GM21381 (cell line): ENCODE data around the gene HLX.

ENCODE experiments used
- ATAC-seq: cut with Tn5 transposase; IDR thresholded peaks from one replicate; pipeline ENCODE4 v1.9.1; 2021; ENCODE audit warnings: mild to moderate bottlenecking, moderate library complexity; ENCODE audit not compliant: unreplicated experiment

HLX gene

DNA sequence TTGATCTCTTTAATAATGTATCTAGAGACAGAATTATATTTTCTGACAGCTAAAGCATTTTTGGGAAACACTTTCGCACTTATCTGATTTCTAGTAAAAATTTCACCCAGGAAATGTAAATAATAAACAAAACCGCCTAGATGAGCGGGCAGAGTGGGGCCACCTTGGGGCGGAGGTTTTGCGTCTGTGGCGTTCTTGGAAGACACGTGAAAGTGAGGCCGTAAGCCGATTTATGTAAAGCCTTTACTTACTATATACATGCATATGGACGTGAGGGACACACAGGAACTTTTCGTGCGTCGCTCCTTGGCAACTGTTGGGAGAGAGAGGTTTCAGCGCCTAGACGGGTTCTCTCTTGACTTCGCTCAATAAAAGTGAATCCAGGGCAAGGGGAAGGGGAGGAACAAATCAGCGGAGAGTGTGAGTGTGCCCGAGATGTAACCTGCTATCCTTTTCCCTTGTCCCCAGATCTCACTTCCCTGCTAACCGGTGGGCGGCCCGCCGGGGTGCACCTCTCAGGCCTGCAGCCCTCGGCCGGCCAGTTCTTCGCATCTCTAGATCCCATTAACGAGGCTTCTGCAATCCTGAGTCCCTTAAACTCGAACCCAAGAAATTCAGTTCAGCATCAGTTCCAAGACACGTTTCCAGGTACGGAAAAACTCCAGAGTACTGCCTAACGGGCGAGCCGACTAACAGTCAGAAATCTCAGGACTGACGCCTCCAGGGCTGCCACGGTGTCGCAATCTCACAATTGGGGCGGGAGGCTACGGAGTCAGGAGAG lies 1.7 kb downstream of the HLX start:
- no peak for ATAC-seq

DNA sequence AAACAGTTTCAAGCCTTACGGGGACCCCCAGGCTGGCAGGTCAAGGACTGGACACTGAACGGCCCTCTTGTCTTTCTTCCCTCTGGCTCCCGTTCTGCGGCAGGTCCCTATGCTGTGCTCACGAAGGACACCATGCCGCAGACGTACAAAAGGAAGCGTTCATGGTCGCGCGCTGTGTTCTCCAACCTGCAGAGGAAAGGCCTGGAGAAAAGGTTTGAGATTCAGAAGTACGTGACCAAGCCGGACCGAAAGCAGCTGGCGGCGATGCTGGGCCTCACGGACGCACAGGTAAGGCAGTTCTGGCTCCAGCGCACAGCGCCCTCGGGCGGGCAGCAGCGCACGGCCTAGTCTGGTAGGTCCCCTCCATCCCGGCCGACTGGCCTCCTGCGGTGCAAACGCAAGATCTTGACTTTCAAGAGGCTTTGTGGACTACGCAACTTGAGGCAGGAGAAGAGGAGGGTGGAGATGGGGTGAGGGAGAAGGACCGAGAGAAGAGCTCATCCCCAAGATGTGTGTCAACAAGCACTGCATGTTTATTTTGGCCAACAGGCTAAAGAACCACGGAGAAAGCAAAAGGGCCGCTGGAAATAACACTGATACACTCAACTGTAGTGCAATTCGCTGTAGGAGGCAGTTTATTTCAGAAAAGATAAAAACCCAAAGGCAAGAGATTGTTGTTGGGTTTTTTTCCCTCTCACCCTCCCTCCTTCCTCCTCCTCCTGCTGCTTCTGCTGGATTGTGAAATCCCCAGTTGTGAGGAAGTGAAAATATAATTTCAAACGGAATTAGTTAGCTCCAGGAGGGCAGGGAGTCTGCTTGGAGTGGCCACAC lies 3.0 kb downstream of the HLX start:
- no peak for ATAC-seq

DNA sequence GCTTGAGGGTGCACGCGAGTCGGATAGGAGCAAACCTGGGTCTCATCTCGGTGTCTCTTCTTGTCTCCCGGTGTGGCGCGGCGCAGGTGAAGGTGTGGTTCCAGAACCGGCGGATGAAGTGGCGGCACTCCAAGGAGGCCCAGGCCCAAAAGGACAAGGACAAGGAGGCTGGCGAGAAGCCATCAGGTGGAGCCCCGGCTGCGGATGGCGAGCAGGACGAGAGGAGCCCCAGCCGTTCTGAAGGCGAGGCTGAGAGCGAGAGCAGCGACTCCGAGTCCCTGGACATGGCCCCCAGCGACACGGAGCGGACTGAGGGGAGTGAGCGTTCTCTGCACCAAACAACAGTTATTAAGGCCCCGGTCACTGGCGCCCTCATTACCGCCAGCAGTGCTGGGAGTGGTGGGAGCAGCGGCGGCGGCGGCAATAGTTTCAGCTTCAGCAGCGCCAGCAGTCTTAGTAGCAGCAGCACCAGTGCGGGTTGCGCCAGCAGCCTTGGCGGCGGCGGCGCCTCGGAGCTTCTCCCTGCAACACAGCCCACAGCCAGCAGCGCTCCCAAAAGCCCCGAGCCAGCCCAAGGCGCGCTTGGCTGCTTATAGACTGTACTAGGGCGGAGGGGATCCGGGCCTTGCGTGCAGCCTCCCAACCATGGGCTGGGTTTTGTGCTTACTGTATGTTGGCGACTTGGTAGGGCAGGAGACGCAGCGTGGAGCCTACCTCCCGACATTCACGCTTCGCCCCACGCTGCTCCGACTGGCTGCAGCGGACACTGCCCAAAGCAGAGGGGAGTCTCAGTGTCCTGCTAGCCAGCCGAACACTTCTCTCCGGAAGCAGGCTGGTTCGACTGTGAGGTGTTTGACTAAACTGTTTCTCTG lies 5.1 kb downstream of the HLX start:
- ATAC-seq = no peak

DNA sequence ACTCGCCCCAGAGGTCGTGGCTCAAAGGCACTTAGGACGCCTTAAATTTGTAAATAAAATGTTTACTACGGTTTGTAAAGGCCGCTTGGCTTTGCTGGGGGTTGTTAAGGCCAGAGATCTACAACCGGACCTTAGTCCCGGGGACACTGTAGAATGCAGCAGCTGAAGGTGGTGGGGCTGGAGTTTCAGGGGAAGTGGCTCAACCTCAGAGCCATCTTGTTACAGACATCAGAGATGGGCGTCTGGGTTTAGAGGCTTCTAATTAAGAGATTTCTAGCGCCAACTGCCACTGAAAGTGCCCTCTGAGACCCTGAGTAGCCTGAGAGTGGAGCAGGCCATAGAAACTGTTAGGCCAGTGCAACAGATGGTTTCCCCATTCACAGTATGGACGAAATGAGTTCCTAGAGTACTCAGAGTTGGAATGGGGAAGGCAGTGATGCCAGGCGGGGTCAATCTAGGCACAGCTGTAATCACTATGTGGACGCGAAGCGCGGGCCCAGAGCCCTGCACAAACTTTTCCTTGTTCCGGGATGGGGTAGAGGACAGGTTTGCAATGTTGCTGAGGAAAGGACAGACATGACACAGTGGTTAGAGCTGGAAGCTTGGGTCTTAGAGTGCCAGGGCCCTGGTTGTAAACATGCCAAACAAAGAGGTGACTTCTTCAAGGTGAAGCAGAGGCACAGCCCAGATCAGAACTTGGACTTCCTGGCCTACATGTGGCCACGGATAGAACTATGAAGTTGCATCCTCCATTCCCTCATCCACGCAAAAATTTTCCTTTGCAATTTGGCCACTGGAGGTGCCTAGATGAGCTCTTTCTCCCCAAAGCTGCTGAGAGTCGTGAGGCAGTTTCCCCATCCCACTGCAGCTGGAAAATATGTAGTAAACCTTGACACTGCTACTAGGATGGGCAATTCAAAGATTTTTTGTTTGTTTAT lies 6.0 kb downstream of the HLX start:
- no peak for ATAC-seq

DNA sequence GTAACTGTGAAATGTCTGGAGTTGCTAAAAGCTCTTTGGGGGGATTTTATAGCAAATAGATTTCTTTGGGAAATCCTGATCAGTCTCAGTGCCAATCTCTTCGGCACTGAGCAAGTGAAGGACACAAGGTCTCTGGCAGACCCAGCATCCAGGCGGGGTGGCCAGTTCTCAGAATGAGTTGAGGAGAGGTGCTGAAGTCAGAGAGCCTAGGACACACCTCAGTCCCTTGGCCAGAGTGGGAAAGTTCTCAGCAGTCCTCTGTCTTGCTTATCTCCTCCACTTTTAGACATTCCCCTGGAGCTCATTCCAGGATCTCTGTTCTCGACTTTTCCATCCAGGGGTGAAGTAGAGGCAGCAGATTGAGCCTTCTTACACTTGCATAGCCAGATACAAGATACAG lies 6.7 kb downstream of the HLX start:
- no peak for ATAC-seq

DNA sequence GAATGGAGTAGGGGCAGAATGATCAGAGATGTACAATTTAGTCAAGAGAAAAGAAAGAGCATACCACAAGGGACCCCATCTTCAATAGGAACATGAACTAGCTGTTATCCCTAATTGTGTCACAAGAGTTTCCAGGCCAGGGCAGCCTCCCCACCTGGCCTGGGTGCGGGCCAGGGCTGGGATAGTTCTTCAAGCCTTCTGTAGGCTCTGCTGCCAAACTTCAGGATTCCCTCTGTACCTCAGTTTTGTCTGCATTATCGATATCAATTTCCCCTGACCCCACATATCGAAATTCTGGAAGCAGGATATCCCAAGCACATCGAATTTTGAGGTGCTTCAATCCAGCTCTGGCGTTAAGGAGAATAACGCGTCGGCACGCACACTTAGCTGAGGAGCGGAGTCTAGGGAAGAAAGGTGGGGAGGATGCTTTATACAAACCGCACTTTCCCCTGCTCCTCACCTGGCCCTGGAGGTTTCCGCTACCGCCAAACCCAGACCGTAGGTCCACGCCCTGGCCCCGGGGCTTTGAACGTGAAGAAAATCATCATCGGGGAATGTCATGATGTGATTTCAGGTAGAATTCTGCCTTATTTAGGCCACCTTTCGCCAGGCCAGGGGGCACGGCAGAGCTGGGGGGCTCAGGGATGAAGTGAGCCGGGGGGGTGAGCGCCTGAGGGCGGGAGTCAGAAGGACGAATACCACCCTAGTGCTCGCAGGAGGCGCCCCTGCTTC lies 7.4 kb downstream of the HLX start:
- no peak for ATAC-seq

DNA sequence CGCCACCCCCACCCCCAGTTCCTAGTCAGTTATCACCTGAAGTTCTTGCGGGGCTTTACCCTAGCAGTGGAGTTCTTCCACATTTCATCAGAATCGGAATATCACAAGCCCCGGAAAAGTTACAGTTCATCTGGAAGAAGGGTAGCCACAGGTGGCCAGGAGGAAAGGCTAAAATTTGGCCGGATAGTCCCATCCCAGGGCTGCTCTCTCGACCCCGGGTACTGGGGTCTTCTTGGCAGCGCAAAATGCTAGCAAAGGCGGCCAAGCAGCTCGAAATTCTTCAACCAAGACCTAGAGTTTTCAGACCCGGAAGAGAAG lies 7.9 kb downstream of the HLX start:
- ATAC-seq = no peak

DNA sequence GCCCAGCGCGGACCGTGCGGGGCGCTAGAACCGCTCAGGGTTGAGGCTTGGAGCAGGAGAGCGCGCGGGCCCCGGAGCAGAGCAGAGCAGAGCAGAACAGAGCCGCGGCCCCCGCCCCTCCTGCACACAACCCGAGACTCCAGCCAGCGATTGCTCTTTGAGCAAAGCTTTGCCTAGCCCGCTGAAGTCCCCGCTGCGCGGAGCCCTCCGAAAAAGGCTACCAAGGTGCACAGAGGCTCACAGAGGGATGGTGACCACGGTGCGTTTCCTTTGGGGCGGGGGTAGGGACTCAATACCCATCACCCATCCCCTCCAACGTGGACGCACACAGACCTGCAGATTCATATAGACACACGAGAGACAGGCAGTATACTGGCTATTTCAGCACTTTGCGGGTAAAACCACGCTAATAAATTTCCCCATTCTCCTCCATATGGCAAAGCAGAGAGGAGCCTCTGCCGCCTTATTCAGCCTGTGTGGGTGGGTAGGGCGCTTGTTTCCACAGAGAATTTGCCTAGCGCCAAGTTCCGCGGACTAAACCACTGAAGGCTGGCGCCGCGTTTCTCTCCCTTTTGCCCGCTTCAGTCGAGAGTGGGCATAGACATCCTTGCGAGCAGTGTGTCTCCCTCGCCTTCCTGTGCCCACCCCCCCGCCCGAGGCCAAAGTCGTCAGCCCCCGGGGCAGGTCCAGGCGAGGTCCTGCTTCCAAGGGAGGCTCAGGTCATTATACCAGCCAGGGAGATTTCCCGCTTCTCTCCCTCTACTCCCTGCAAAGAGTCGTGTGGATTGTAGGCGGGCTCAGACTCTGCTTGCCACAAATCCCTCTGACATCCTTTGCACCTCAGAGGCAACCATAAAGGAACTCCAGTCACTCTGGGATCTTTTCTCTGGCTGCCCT lies 8.5 kb downstream of the HLX start:
- no peak for ATAC-seq

DNA sequence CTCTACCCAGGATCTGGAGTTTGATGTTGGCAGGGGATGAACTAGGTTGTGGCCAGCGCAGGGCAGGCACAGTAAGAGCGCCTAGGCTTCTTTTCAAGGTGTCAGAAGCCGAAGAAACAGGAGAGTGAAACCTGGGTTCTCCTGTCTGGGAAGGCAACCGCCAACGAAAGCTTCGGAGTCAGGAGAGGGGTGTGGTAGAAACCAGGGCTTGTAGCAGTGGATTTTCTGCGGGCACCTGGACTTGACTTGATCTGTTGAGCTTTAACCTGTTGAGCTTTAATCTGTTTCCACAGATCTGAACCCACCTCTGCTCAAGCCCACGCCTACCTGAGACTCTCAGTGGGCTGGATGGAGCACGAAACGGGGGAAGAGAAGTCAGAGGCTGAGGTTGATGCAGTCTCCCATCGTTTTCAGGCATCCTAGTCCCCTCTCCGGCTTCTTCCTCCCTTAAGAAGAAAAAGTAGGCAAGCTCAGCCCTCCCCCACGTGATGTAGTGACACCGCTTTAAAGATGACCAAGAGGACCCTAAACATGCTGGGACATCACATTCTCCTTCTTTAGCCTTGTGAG lies 9.3 kb downstream of the HLX start:
- no peak for ATAC-seq

DNA sequence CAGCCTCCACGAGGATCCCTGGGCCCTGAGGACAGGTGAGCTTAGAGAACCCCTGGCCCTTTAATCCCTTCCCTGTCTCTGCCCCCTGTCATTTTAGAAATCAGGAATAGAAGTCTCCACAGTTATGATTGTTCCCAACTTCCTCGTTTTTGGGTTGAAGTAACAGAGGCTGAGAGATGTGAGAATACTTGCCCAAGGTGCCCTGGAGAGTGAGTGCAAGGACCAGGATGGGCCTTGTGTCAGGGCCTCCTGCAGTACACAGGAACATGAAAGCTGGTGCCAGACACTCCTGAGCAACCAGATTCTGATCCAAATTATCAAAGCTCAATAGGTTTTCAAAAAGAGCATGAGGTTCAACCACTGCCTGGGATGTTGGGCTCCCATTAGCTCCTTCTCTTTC lies 10.1 kb downstream of the HLX start:
- no peak for ATAC-seq

DNA sequence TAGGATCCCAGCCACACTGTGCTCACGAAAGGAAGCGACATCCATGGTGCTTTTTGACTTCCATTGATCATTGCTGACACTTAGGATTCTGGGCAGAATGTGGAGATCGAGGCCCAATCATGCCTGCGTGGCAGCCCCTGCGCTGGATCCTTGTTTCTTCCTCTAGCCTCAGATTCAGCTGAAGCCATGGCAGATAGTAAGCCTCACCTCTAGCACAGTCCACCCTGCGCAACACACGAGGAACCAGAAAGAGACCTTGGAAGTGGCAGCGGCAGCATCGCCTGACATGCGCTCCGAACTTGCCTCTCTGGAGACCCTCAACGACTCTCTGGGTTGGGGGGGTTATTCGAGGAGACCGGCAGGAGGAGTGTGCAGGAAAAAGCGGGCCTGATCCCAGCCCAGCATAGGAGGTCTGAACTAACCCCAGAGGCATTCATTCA lies 10.6 kb downstream of the HLX start:
- ATAC-seq = no peak

DNA sequence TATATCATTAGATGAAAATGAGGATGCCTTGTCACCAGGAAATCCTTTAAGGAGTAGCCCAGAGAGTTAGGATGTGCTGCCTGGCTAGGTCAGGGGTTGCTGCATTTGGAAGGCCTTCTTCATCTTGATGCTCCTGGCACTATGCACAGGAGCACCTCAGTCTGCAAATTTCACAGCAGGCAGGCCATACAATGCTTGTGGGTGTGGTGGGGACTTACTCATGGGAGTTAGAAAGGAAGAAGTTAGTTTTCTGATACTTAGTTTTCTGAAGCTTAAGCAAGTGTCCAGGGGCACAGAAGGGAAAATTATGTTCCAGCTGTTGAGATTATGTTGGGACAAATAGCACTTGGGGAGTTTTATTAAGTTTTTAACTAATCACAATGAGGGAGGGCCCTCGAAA lies 11.4 kb downstream of the HLX start:
- no peak for ATAC-seq

DNA sequence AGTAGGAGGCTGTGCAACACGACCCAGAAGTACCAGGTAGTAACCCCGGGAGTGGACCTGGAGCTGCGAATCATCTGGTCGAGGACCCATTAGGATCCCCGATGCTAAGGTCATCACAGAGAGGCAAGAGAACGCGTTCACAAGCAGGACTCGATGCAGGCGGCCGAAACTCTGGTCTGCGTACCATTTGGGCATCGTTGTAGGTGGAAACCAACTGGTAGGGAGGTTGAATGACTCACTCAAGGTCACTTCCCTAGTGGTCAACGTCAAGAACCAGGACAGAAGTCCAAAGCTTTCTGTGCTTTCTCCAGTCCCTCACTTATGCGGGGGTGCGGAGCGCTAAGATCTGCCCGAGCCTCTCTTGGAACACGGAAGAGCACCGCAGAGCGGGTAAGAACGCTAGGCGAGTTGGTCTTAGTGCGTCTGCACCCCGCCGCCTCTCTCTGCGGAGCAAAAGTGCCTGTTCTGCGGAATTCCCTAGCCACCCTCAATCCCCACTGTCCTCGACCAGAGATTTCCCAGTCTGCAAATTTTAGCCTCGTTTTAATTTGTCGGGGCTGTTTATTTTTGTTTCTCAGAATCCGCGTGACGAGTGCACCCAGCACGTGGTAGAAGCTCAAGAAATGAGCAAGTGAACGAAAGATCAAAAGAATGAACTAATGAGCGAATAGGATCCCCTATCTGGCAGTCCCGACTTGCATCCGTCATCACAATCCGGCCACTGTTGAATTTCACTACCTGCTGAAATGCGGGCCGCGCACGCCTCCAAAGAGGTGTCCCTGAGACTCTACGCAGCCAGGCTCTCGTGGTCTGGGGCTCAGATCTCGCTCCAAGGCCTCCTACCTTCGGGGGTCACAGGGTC lies 12.2 kb downstream of the HLX start:
- no peak for ATAC-seq

DNA sequence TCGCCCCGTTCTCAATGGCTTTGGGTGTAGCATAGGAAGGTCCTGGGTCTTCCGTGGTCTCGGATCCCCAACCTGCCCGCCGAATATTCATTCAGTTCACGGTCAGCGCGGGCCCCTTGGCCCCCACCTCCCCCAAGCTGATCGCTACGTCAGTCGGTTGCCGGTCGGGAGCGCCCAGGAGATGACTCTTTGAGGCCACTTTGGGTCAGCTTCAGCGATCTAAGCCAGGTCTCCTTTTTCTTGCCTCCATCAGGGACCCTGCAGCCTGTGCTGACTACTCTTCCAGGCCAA lies 12.8 kb downstream of the HLX start:
- ATAC-seq = no peak

DNA sequence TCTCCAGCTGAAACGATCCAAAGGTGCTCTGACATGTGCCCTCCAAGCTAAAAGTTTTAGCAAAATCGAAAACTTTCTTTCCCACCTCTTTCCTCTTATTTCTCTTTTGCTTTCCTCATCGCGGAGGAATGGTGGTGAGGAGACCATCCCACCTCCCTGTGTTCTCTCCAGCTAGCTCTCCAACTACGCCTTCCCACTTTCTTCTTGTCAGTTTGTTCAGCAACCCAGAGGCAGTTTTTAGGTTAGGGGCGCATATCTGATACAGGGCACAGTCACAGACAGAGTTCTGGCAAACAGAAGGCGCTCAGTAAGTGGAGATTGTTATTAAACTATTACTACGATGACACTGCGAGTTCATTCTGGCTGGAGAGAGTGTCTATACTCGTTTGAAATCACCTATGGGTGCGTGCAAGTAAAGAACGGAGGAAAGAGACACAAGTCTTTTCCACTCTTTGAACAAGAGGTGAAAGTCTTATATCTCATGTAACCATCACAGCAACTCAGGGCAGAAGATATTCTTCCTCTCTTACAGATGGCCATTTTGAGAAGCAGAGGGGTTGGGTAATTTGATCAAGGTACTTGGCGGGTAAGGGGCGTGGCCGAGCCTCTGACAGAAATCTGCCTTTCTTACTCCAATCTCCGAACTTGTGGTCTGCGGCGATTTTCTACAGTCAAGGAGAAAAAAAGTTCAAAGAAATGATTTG lies 13.9 kb downstream of the HLX start:
- no peak for ATAC-seq

DNA sequence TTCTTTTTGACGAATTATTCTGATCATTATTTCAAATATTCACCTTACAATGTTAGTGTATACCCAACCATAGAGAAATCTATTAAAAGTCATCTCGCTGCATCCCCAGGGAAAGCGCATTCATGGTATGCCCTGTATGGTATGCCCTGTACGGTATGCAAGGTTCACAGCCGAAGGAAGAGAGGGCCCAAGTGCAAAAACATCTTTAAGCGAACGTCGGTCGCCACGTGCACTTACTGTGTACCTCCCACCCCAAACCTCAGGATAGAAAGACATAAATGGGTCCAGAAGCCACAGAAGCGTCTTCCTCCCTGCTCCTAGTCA lies 14.4 kb downstream of the HLX start:
- no peak for ATAC-seq
